Heart left ventricle (tissue), 13 donors: ENCODE measurements around the gene NEURL4.

Source experiments
- POLR2A ChIP-seq, 2 donors: fragments of 450-650 bp; IDR thresholded peaks; one replicate each; pipeline ENCODE4 v1.6.1; 2017; ENCODE audit warnings: antibody characterized with exemption in 2 of 2, mild to moderate bottlenecking in 2 of 2, moderate library complexity in 2 of 2
- TF ChIP-seq, protein P1 (sequence below), 12 donors: fragments of 200-600 bp; sonication (generic) in 4 of 12; IDR thresholded peaks; one replicate each; pipeline versions ENCODE4 v1.5.0 to v1.8.0; 2018 to 2022; ENCODE audit warnings: antibody characterized with exemption in 12 of 12, mild to moderate bottlenecking in 5 of 12
- donor health status: ischemic (EF 13 %, LVEDD 7.1; RV severe dilation, severe dysfunction).
- donor health status: DM: no; HTN: yes; CAD: no.
- donor health status: DM: no; HTN: no; CAD: no.
- donor health status: ischemic (EF 25% LVEDD 6.9; RV normal size, moderate dysfunction).
- donor health status: ischemic (EF 25% LVEDD 5.7; RV mildly dilated, moderate dysfunction).
- donor health status: ischemic (EF 35%, LVEDD 5.7; RV mildly dilated, moderate dysfunction).
- donor health status: nonischemic (EF 11% LVEDD 7.7; RV severe dilation, severe dysfunction).
- donor health status: DM: yes; HTN: yes; CAD: no.
- donor health status: PGD.
- donor health status: ischemic (EF 29% LVEDD 5.4; RV normal size, mild dysfunction).
- donor health status: nonischemic (EF 23%, LVEDD 6.1; RV moderate dilation, normal function).

DNA sequence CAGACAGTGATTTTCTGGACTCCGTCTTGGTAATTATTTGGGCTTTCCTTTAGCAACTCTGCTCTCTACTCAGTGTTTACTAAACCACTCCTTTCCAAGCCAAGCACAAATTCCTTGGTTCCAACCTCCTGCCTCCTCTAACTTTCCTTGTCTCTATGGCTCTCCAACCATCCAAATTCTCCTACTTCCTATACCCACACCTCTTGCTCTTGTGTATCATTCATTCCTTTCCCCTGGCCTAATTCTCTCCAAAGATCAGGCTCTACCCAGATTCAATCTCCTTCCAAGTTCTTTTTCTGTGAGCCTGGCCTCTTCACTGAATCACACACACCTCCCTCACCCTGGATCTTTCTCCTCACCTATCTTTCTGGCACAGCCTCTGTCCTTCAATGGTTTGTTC lies 1.1 kb downstream of the NEURL4 start:
- TF ChIP-seq, protein P1, sequence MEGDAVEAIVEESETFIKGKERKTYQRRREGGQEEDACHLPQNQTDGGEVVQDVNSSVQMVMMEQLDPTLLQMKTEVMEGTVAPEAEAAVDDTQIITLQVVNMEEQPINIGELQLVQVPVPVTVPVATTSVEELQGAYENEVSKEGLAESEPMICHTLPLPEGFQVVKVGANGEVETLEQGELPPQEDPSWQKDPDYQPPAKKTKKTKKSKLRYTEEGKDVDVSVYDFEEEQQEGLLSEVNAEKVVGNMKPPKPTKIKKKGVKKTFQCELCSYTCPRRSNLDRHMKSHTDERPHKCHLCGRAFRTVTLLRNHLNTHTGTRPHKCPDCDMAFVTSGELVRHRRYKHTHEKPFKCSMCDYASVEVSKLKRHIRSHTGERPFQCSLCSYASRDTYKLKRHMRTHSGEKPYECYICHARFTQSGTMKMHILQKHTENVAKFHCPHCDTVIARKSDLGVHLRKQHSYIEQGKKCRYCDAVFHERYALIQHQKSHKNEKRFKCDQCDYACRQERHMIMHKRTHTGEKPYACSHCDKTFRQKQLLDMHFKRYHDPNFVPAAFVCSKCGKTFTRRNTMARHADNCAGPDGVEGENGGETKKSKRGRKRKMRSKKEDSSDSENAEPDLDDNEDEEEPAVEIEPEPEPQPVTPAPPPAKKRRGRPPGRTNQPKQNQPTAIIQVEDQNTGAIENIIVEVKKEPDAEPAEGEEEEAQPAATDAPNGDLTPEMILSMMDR (IDR thresholded peaks at IDR 0.05) = no peak
- no peak for TF ChIP-seq POLR2A (IDR thresholded peaks at IDR 0.05)
